Trophoblast cell (in vitro differentiated cells and primary cell): ENCODE measurements around the gene GON7.
"Not testable (repeated sequence)": the region's sequence is repeated elsewhere in the genome, so short reads cannot be mapped to it uniquely, and the experiment has no call there.

Experiments used
- DNase-seq, 2 donors: peaks; one replicate each; pipeline ENCODE4 v3.0.0-alpha.2; 2016
- H2AFZ ChIP-seq: 2 replicates; pipeline ENCODE4 v1.6.1; 2013; ENCODE audit warnings: low read length, moderate library complexity, mild to moderate bottlenecking; ENCODE audit not compliant: insufficient read depth, poor library complexity
- H2AK5ac ChIP-seq: 2 replicates; pipeline ENCODE4 v1.6.1; 2013; ENCODE audit warnings: mild to moderate bottlenecking, low read length
- H2BK120ac ChIP-seq: 2 replicates; pipeline ENCODE4 v1.6.1; 2013; ENCODE audit warnings: low read length, mild to moderate bottlenecking, moderate library complexity; ENCODE audit not compliant: insufficient read depth, poor library complexity
- H2BK12ac ChIP-seq: 2 replicates; pipeline ENCODE4 v1.6.1; 2013; ENCODE audit warnings: mild to moderate bottlenecking, low read length, moderate library complexity
- H2BK5ac ChIP-seq: 2 replicates; pipeline ENCODE4 v1.6.1; 2013; ENCODE audit warnings: low read length, low read depth, moderate library complexity, mild to moderate bottlenecking; ENCODE audit not compliant: poor library complexity
- H3K14ac ChIP-seq: 2 replicates; pipeline ENCODE4 v1.6.1; 2013; ENCODE audit warnings: mild to moderate bottlenecking, low read length
- H3K18ac ChIP-seq: 2 replicates; pipeline ENCODE4 v1.6.1; 2013; ENCODE audit warnings: mild to moderate bottlenecking, low read length
- H3K23ac ChIP-seq: 2 replicates; pipeline ENCODE4 v1.6.1; 2013; ENCODE audit warnings: low read length
- H3K27ac ChIP-seq: 2 replicates; pipeline ENCODE4 v1.5.1; 2013; ENCODE audit warnings: low read depth, mild to moderate bottlenecking, inconsistent platforms, low read length, moderate library complexity
- H3K27me3 ChIP-seq: 2 replicates; pipeline ENCODE4 v1.6.1; 2013; ENCODE audit warnings: inconsistent platforms, mild to moderate bottlenecking, low read length, moderate library complexity; ENCODE audit not compliant: insufficient read depth
- H3K36me3 ChIP-seq, 2 experiments: 1 replicate in 1 of 2; 2 replicates in 1 of 2; pipeline ENCODE4 v1.6.1; 2013; ENCODE audit warnings: low read length in 2 of 2, mild to moderate bottlenecking in 2 of 2, moderate library complexity in 1 of 2; ENCODE audit not compliant: insufficient read depth in 2 of 2, control insufficient read depth in 1 of 2
- H3K4ac ChIP-seq: 2 replicates; pipeline ENCODE4 v1.6.1; 2013; ENCODE audit warnings: low read depth, mild to moderate bottlenecking, low read length, moderate library complexity
- H3K4me1 ChIP-seq, 2 experiments: 1 replicate in 1 of 2; 2 replicates in 1 of 2; pipeline ENCODE4 v1.6.1; 2013; ENCODE audit warnings: low read length in 2 of 2, mild to moderate bottlenecking in 2 of 2, moderate library complexity in 1 of 2; ENCODE audit not compliant: insufficient read depth in 2 of 2, control insufficient read depth in 1 of 2
- H3K4me2 ChIP-seq: 2 replicates; pipeline ENCODE4 v1.6.1; 2013; ENCODE audit warnings: inconsistent platforms, mild to moderate bottlenecking, low read length, moderate library complexity
- H3K4me3 ChIP-seq: 2 replicates; pipeline ENCODE4 v1.5.1; 2013; ENCODE audit warnings: mild to moderate bottlenecking, low read depth, low read length, inconsistent platforms
- H3K79me1 ChIP-seq: one replicate; pipeline ENCODE4 v1.6.1; 2013; ENCODE audit warnings: low read length
- H3K79me2 ChIP-seq: 2 replicates; pipeline ENCODE4 v1.6.1; 2013; ENCODE audit warnings: low read length, mild to moderate bottlenecking; ENCODE audit not compliant: control insufficient read depth, insufficient read depth, poor library complexity
- H3K9ac ChIP-seq: 2 replicates; pipeline ENCODE4 v1.6.1; 2013; ENCODE audit warnings: mild to moderate bottlenecking, low read length
- H3K9me3 ChIP-seq: 2 replicates; pipeline ENCODE4 v1.6.1; 2013; ENCODE audit warnings: low read depth, mild to moderate bottlenecking, control low read depth, inconsistent platforms, low read length; ENCODE audit not compliant: insufficient read depth
- H4K12ac ChIP-seq: 2 replicates; pipeline ENCODE4 v1.6.1; 2013; ENCODE audit warnings: low read depth, mild to moderate bottlenecking, low read length, moderate library complexity
- H4K8ac ChIP-seq: 2 replicates; pipeline ENCODE4 v1.6.1; 2013; ENCODE audit warnings: low read depth, mild to moderate bottlenecking, low read length, moderate library complexity
- H4K91ac ChIP-seq: one replicate; pipeline ENCODE4 v1.6.1; 2013; ENCODE audit warnings: low read depth, mild to moderate bottlenecking, low read length, moderate library complexity
- WGBS: extraction: QIAGEN DNeasy Blood & Tissue Kit; methylation state at CpG from one replicate; pipeline ENCODE4 v1.1.7; 2013; ENCODE audit warnings: missing lambda C conversion rate; ENCODE audit not compliant: insufficient read length, insufficient coverage; ENCODE audit errors: extremely low coverage; 5-methylcytosine and 5-hydroxymethylcytosine counted together

GON7 gene

GRCh38 chr14:93161411-93161940 is 45.4 kb downstream of the GON7 start:
- H3K27ac ChIP-seq = no peak overlapping the region
- H3K4me3 ChIP-seq = no peak overlapping the region
- no peak overlapping the region for H4K12ac ChIP-seq
- no peaks in the 10 kb centered on the region for H3K79me2 ChIP-seq
- H3K9ac ChIP-seq = peak overlapping the region; percentile 75
- no peak overlapping the region for H2BK12ac ChIP-seq
- H3K36me3 ChIP-seq = no peaks in the 10 kb centered on the region
- no peaks in the 10 kb centered on the region for H3K9me3 ChIP-seq
- H2BK5ac ChIP-seq = no peak overlapping the region
- DNase-seq = no peak
- WGBS = no CpG with 5 or more reads among the region's 4 CpGs
- no peak overlapping the region for H3K18ac ChIP-seq
- H3K79me1 ChIP-seq = no peaks in the 10 kb centered on the region
- H4K8ac ChIP-seq = no peak overlapping the region
- no peak overlapping the region for H2AFZ ChIP-seq
- no peak overlapping the region for H2BK120ac ChIP-seq
- H3K14ac ChIP-seq = no peak overlapping the region
- H3K4me1 ChIP-seq = peaks cover 0 to 7% of the 10 kb centered on the region in 2 experiments
- H4K91ac ChIP-seq = no peak overlapping the region
- no peak overlapping the region for H3K4ac ChIP-seq
- no peak overlapping the region for H3K23ac ChIP-seq
- H3K27me3 ChIP-seq = no peaks in the 10 kb centered on the region
- H3K4me2 ChIP-seq = no peak overlapping the region
- no peak overlapping the region for H2AK5ac ChIP-seq

- Histone ChIP-seq H4K8ac (no peak overlapping the region), H2BK12ac (no peak overlapping the region), H4K91ac (no peak overlapping the region), H2AK5ac (no peak overlapping the region), H2BK120ac (no peak overlapping the region), H2AFZ (no peak overlapping the region), H3K79me2 (no peaks in the 10 kb centered on the region), H3K9me3 (no peaks in the 10 kb centered on the region), H3K23ac (no peak overlapping the region), H4K12ac (no peak overlapping the region), H3K36me3 (no peaks in the 10 kb centered on the region), H2BK5ac (no peak overlapping the region), H3K18ac (no peak overlapping the region), H3K4me2 (no peak overlapping the region), H3K4me1 (peaks cover 0 to 7% of the 10 kb centered on the region in 2 experiments), H3K9ac (no peak overlapping the region), H3K4ac (no peak overlapping the region), H3K14ac (no peak overlapping the region), H3K4me3 (no peak overlapping the region), H3K27me3 (no peaks in the 10 kb centered on the region), H3K27ac (no peak overlapping the region), H3K79me1 (no peaks in the 10 kb centered on the region)
- peak in 1 of 2 donors; percentile 27 for DNase-seq
- no CpG with 5 or more reads among the region's 4 CpGs for WGBS
Measured at GRCh38 chr14:93160353-93160801, 46.5 kb downstream of the GON7 start.

- not testable (repeated sequence) for H2BK12ac ChIP-seq, DNase-seq, H2BK5ac ChIP-seq, H3K36me3 ChIP-seq, H3K4ac ChIP-seq, H3K14ac ChIP-seq, H3K18ac ChIP-seq, H3K27me3 ChIP-seq, H3K9me3 ChIP-seq, H3K79me1 ChIP-seq, H3K79me2 ChIP-seq, H3K4me1 ChIP-seq, H3K23ac ChIP-seq, H2BK120ac ChIP-seq, H4K8ac ChIP-seq, H3K27ac ChIP-seq, H3K4me2 ChIP-seq, H3K9ac ChIP-seq, H3K4me3 ChIP-seq, H2AFZ ChIP-seq, H4K91ac ChIP-seq, H2AK5ac ChIP-seq, H4K12ac ChIP-seq
- no CpG with 5 or more reads among the region's 5 CpGs for WGBS
Measured at GRCh38 chr14:93159625-93160352, 47.1 kb downstream of the GON7 start.

- H3K27me3 ChIP-seq, H3K14ac ChIP-seq, H3K4me1 ChIP-seq, H2BK120ac ChIP-seq, H3K36me3 ChIP-seq, H2BK12ac ChIP-seq, H2AFZ ChIP-seq, H3K27ac ChIP-seq, DNase-seq, H4K12ac ChIP-seq, H2AK5ac ChIP-seq, H3K9ac ChIP-seq, H3K9me3 ChIP-seq, H3K4ac ChIP-seq, H3K79me1 ChIP-seq, H3K18ac ChIP-seq, H3K4me3 ChIP-seq, H3K79me2 ChIP-seq, H4K91ac ChIP-seq, H2BK5ac ChIP-seq, H3K23ac ChIP-seq, H4K8ac ChIP-seq, H3K4me2 ChIP-seq: not testable (repeated sequence)
- WGBS = no CpG with 5 or more reads among the region's 7 CpGs
Measured at GRCh38 chr14:93158349-93158748, 48.5 kb downstream of the GON7 start.
